GM12874 (cell line): ENCODE data around the gene CST9L.

Source experiments
- TF ChIP-seq, protein P1 (sequence below): IDR thresholded peaks from 2 replicates; pipeline ENCODE4 v1.5.1; 2011; ENCODE audit warnings: low read depth, mild to moderate bottlenecking, control low read depth, low read length, moderate library complexity; ENCODE audit not compliant: insufficient read depth

CST9L gene

DNA sequence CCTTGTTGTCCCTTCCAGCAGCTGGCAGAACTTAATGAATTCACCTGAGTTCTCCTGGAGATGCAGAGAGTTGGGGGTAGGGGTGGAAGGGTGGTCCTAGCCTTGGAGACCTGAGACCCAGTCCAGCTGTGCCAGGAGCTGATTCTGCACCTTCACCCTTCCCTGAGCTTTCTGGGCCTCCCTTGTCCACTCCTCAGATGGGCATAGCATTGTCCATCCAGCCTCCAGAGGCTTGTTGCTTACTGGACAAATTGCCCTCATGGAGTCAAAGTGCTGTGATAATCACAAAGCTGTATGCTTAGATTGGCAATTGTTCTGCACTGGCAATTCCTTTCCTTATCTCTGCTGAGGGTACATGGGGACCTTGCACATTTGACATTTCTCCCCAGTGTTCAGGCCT lies 16.5 kb downstream of the CST9L start:
- TF ChIP-seq, protein P1, sequence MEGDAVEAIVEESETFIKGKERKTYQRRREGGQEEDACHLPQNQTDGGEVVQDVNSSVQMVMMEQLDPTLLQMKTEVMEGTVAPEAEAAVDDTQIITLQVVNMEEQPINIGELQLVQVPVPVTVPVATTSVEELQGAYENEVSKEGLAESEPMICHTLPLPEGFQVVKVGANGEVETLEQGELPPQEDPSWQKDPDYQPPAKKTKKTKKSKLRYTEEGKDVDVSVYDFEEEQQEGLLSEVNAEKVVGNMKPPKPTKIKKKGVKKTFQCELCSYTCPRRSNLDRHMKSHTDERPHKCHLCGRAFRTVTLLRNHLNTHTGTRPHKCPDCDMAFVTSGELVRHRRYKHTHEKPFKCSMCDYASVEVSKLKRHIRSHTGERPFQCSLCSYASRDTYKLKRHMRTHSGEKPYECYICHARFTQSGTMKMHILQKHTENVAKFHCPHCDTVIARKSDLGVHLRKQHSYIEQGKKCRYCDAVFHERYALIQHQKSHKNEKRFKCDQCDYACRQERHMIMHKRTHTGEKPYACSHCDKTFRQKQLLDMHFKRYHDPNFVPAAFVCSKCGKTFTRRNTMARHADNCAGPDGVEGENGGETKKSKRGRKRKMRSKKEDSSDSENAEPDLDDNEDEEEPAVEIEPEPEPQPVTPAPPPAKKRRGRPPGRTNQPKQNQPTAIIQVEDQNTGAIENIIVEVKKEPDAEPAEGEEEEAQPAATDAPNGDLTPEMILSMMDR: no peak

DNA sequence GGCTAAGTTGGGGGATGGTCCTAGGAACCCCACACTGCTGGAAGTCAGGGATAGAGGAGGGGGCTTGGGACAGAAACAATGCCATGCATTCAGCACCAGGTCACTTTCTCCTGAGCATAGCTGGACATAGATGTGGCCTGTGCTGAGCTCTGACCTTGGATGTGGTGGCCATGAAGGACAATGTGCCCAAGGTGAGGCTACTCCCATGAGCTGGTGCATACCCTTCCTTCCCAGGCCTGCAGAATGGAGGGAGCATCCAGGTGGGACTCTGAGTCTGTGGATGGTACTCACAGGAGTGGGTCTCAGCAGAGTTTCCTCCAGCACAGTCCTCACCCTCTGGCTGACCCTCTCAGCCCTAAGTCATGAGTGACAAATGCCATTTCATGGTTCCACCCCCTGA lies 16.9 kb downstream of the CST9L start:
- TF ChIP-seq, protein P1: no peak

DNA sequence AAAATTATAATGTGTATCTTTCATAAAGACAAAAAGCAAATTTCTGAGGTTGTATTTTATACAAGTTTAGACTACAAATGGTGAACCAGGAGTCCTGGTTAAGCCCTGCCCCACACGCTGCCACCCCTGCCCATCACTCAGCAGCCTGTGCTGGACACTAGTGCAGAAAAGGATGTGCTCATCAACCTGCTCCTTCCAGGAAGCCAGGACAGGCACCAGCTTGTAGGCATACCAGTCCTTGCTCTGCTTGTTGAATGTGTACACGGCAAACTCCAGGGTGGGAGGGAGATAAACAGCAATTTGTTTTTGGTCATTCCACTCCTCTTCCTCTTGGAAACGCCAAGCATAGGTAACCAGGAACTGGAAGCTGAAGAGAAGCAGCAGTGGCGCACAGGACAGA lies 18.1 kb downstream of the CST9L start:
- TF ChIP-seq, protein P1: no peak

DNA sequence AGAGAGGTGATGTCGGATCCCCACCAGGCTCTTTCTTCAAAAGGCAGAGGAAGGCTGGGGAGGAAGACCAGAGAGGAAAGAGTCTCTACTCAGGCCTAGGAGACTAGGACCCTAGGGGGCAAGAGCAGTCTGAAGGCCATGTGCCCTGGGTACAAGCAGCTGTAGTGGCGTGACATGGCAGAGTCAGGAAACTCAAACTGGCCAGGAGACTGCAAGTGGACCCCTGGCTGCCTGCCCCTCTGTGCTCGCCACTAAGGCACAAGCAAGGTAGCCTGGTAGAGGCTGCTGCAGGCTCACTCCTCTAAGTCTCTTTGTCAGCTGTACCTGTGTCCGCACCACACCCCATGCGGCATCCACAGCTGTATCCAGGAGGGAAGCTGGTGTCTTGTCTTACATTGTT lies 19.9 kb downstream of the CST9L start:
- TF ChIP-seq, protein P1: no peak

DNA sequence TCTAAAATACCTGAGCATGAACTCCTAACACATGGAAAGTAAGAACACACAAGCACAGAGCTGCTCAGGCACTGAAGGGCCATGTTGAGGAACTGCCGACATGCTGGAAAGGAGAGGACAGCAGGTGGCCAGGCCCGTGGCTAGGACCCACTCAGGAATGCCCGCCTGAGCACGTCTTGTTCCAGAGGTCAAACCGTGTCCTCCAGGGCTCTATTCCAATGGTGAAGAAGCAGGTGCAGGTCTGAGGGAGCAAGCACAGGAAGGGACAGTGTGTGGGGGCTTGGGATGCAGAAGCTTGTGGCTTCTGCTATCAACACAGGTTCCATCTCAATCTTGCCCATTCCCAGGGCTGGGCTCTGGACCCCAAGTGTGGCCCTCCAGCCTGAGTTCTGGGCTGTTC lies 20.7 kb downstream of the CST9L start:
- TF ChIP-seq, protein P1: no peak

DNA sequence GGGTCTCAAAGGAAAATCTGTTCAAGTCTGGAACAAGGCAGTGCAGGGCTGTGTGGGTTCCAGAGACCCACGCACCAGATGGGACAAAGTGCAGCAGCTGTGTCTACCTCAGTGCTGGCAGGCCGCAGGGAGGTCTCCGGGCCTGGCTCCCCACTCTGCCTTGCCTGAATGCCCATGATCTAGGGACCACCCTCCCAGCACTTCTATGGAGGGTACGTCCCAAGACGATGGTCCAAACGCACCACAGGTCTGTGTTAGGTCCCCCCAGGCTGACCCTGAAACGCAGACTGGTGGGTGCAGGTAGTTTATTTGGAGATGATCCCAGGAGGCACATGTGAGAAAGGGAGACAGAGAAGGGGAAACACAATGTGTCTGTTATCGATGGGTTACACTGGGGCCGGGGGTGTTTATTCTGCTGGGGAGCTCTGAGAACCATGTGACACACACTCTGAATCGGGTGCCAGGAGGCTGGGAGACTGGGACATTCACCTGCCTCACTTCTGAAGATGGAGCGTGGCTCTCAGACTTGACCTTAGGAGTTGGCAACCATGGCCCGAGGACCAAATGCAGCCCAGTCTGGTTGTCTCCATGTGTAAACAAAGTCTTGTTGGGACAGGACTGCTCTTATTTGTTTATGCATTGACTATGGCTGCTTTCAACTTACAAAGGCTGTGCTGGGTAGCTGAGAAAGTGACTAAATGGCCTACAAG lies 21.7 kb downstream of the CST9L start:
- TF ChIP-seq, protein P1: no peak

DNA sequence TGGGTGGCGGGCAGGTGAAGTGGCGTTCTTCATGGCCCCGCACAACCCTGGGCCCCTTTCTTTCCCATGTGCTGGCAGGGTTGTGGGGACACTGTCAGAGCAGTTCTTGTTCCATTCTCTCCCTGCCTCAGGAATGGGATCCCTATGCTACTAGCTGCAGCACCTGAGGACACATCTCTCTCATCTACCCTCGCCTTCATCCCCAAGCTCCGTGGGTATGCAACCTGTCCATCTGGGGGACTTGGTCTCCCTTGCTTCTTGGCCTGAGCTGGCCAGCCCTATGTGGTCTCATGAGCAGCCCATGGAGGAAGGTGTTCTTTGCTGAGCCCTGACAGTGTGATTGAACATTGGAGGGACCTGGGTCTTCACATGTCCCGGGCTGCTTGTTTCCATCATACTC lies 24.2 kb downstream of the CST9L start:
- TF ChIP-seq, protein P1: no peak
